Esophagus squamous epithelium (tissue), 5 donors: ENCODE results near the gene DDX28. TPM values are rescaled to one million over a fixed set of nuclear protein-coding genes. Genes with fewer than 3 reads are reported as not detected.
"Not testable (repeated sequence)": the region's sequence is repeated elsewhere in the genome, so short reads cannot be mapped to it uniquely, and the experiment has no call there.

ENCODE experiments used
- DNase-seq: peaks from one replicate; lab custom pipeline; 2025; lab: John Stamatoyannopoulos, UW
- H3K27ac ChIP-seq, 4 donors: fragments of 200-600 bp; sonication (generic); one replicate each; pipeline ENCODE4 v1.5.1; 2016 to 2019; ENCODE audit warnings: mild to moderate bottlenecking in 1 of 4
- H3K27me3 ChIP-seq, 4 donors: fragments of 200-600 bp; sonication (generic); 1 replicate in 3 of 4; 2 replicates in 1 of 4; pipeline versions ENCODE4 v1.5.1 to v1.6.0; 2017 to 2021; ENCODE audit warnings: antibody characterized with exemption in 1 of 4
- H3K36me3 ChIP-seq, 3 donors: fragments of 200-600 bp; sonication (generic); one replicate each; pipeline ENCODE4 v1.5.1; 2016 to 2019
- H3K4me1 ChIP-seq, 3 donors: fragments of 200-600 bp; sonication (generic); one replicate each; pipeline ENCODE4 v1.5.1; 2017 to 2019
- H3K4me3 ChIP-seq, 4 donors: fragments of 200-600 bp; sonication (generic); 1 replicate in 3 of 4; 2 replicates in 1 of 4; pipeline ENCODE4 v1.5.1; 2016 to 2019; ENCODE audit warnings: mild to moderate bottlenecking in 2 of 4, moderate library complexity in 1 of 4
- H3K9me3 ChIP-seq, 3 donors: fragments of 200-600 bp; sonication (generic); one replicate each; pipeline ENCODE4 v1.5.1; 2016 to 2019
- POLR2A ChIP-seq, 4 donors: fragments of 450-650 bp; IDR thresholded peaks; one replicate each; pipeline ENCODE4 v1.6.1; 2017; ENCODE audit warnings: antibody characterized with exemption in 4 of 4, mild to moderate bottlenecking in 4 of 4, moderate library complexity in 3 of 4
- WGBS, 2 donors: methylation state at CpG; one replicate each; pipeline ENCODE4 v1.1.5; 2018; 5-methylcytosine and 5-hydroxymethylcytosine counted together
- intact Hi-C: fragments of 100-400 bp; cut with DNase I; formaldehyde crosslinking; loops from one replicate; pipeline ENCODE4 v1.15.0; 2022
- total RNA-seq, 4 donors: library from RNA; depleted of rRNA; stranded (reverse); fragments of >200 nt; gene quantifications; one replicate each; pipeline ENCODE4 v1.1.0, GENCODE V29; 2016
- TF ChIP-seq, protein P1 (sequence below), 6 experiments: fragments of 450-650 bp in 4 of 6; fragments of 200-600 bp in 2 of 6; sonication (generic) in 2 of 6; IDR thresholded peaks; one replicate each; pipeline ENCODE4 v1.5.1; 2016 to 2019; ENCODE audit warnings: antibody characterized with exemption in 6 of 6, mild to moderate bottlenecking in 4 of 6, moderate library complexity in 4 of 6
- donor health status: DM: yes; HTN: yes; CAD: no.

DDX28 gene
- total RNA-seq, 4 donors from 2014 or later, result 9.7 to 12.8 (median 11.6) TPM

DNA sequence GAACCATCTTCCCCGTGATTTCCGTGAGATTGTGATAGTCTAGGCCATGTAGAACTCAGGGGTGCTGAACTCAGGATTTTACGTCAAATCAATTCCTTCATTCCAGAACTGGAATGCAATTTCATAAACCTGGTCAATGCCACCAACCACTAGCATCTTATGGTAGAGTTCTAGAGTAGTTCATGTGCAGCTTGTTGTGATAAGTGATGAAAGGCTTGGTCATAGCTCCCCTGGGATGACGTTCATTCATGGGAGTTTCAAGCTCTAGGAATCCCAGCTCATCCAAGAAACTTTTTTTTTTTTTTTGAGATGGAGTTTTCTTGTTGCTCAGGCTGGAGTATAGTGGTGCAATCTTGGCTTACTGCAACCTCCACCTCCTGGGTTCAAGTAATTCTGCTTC lies 20.0 kb downstream of the DDX28 start:
- no peaks in the 10 kb centered on the region for H3K9me3 ChIP-seq

DNA sequence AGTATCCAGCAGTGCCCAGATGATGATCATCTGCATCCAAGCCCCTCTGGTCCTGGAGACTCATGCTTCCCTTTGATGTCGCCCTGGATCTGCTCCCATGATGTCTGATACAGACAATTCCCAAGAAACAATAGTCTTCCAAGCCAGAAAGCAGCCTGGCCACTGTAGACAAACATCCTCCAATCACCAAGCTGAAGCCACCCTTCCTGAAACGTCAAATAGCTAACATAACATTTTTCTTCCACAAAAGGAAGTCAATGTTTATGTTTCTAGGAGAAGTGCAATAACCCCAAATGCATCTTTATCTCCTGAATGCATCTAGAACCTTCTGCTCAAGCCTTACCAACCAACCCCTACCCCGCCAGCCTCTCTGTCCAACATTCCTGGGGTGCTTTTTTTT lies 22.6 kb downstream of the DDX28 start:
- intact Hi-C loops, result no loop called here
- no peak for DNase-seq
- H3K9me3 ChIP-seq, result no peaks in the 10 kb centered on the region
- peaks cover 6 to 22% (median 10%) of the 10 kb centered on the region in 3 donors for H3K4me1 ChIP-seq
- WGBS, 2 donors, result 43 to 47% methylated on average over 2 of the region's 3 CpGs
- no peaks in the 10 kb centered on the region for H3K36me3 ChIP-seq
- peak in 1 of 4 donors; percentile 10 for TF ChIP-seq POLR2A (IDR thresholded peaks at IDR 0.05)
- TF ChIP-seq, protein P1, sequence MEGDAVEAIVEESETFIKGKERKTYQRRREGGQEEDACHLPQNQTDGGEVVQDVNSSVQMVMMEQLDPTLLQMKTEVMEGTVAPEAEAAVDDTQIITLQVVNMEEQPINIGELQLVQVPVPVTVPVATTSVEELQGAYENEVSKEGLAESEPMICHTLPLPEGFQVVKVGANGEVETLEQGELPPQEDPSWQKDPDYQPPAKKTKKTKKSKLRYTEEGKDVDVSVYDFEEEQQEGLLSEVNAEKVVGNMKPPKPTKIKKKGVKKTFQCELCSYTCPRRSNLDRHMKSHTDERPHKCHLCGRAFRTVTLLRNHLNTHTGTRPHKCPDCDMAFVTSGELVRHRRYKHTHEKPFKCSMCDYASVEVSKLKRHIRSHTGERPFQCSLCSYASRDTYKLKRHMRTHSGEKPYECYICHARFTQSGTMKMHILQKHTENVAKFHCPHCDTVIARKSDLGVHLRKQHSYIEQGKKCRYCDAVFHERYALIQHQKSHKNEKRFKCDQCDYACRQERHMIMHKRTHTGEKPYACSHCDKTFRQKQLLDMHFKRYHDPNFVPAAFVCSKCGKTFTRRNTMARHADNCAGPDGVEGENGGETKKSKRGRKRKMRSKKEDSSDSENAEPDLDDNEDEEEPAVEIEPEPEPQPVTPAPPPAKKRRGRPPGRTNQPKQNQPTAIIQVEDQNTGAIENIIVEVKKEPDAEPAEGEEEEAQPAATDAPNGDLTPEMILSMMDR (IDR thresholded peaks at IDR 0.05), result no peak
- no peaks in the 10 kb centered on the region for H3K27me3 ChIP-seq
- no peak overlapping the region for H3K4me3 ChIP-seq
- H3K27ac ChIP-seq, result peak overlapping the region in 2 of 4 donors; percentile 56 to 68

More for the DNA sequence above, 20.0 kb downstream of the DDX28 start:
- no peaks in the 10 kb centered on the region for H3K27me3 ChIP-seq
- no peaks in the 10 kb centered on the region for H3K36me3 ChIP-seq
- intact Hi-C loops, result no loop called here
- H3K4me1 ChIP-seq, result peaks cover 12 to 37% (median 22%) of the 10 kb centered on the region in 3 donors
- H3K27ac ChIP-seq, result no peak overlapping the region
- WGBS, 2 donors, result 86 to 91% methylated on average over 4 of the region's 4 CpGs
- H3K4me3 ChIP-seq, result no peak overlapping the region
- no peak for TF ChIP-seq POLR2A (IDR thresholded peaks at IDR 0.05)
- TF ChIP-seq, protein P1 (IDR thresholded peaks at IDR 0.05), result no peak
- no peak for DNase-seq

DNA sequence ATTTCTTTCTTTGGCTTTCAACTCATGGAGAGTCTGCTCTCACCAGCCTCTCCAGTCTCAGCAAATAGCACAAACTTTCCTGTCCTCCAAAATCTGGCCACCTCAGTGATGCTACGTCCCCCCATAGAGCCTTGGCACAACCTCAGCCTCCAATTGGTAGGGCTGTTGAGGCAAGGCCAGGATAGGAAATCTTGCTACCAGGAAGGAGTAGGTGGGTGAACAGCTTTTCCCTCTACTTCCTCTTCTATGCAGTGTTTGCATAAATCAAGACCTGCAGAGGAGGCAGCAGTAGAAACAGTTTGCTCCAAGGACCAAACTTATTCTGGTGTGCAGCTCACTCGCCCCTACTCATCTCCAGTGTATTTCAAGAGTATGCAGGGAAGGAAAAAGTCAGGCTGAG lies 23.0 kb downstream of the DDX28 start:
- no peak overlapping the region for H3K4me3 ChIP-seq
- peak overlapping the region in 3 of 4 donors; percentile 38 to 68 (median 56) for H3K27ac ChIP-seq

DNA sequence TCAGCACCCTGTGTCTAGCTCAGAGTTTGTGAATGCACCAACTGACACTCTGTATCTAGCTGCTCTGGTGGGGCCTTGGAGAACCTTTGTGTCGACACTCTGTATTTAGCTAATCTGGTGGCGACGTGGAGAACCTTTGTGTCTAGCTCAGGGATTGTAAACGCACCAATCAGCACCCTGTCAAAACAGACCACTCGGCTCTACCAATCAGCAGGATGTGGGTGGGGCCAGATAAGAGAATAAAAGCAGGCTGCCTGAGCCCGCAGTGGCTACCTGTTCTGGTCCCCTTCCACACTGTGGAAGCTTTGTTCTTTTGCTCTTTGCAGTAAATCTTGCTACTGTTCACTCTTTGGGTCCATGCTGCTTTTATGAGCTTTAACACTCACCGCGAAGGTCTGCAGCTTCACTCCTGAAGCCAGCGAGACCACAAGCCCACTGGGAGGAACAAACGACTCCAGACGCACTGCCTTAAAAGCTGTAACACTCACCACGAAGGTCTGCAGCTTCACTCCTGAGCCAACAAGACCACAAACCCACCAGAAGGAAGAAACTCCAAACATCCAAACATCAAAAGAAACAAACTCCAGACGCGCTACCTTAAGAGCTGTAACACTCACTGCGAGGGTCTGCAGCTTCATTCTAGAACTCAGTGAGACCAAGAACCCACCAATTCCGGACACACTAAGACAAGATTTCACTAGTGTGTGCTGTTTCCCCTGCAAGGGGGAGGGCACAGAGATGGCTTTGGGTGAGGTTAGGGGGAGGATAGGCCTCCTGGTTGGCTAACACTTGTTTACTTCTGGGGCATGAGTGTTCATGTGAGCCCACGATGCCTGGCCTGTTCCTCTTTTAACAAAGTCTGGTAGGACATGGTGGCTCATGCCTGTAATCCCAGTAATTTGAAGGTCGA lies 24.0 kb downstream of the DDX28 start, which contains the start of gene DPEP2:
TSS of gene DPEP2 (minus strand) at position 706 of the 910 bp plus-strand sequence. CDS start 6,272 bp downstream, outside the sequence.
- Histone ChIP-seq H3K4me1 (peaks cover 0 to 11% (median 0%) of the 10 kb centered on the region in 3 donors), H3K4me3 (peak within 1 kb of the TSS in 2 of 4 donors; percentile 18 to 39), H3K27ac (peak within 1 kb of the TSS in 3 of 4 donors; percentile 38 to 68 (median 56))
- intact Hi-C loops, DNase-seq, H3K36me3 ChIP-seq, H3K9me3 ChIP-seq, H3K27me3 ChIP-seq: not testable (repeated sequence)
- 69 to 78% methylated on average over 9 of the region's 18 CpGs for WGBS, 2 donors
- peak in 1 of 4 donors; percentile 33 for TF ChIP-seq POLR2A (IDR thresholded peaks at IDR 0.05)

More for the DNA sequence above, 23.0 kb downstream of the DDX28 start:
- no peak for DNase-seq
- TF ChIP-seq POLR2A (IDR thresholded peaks at IDR 0.05), result no peak
- TF ChIP-seq, protein P1 (IDR thresholded peaks at IDR 0.05), result no peak
- no peaks in the 10 kb centered on the region for H3K9me3 ChIP-seq
- no peaks in the 10 kb centered on the region for H3K36me3 ChIP-seq
- intact Hi-C loops, result no loop called here
- 51 to 63% methylated on average over 2 of the region's 2 CpGs for WGBS, 2 donors
- H3K4me1 ChIP-seq, result peaks cover under 1 to 17% (median 5%) of the 10 kb centered on the region in 3 donors
- no peaks in the 10 kb centered on the region for H3K27me3 ChIP-seq

DNA sequence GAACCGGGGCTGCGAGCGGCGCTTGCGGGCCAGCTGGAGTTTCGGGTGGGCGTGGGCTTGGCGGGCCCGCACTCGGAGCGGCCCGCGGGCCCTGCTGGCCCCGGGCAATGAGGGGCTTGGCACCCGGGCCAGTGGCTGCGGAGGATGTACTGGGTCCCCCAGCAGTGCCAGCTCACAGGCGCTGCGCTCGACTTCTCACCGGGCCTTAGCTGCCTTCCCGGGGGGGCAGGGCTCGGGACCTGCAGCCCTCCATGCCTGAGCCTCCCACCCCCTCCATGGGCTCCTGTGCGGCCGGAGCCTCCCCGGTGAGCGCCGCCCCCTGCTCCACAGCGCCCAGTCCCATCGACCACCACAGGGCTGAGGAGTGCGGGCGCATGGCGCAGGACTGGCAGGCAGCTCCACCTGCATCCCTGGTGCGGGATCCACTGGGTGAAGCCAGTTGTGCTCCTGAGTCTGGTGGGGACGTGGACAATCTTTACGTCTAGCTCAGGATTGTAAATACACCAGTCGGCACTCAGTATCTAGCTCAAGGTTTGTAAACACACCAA lies 24.7 kb downstream of the DDX28 start:
- H3K36me3 ChIP-seq, H3K4me3 ChIP-seq, DNase-seq, H3K27ac ChIP-seq, H3K27me3 ChIP-seq, H3K9me3 ChIP-seq, intact Hi-C loops: not testable (repeated sequence)
- whole genome bisulfite sequencing, 2 donors, result 87 to 100% methylated on average over 4 to 7 of the region's 36 CpGs
- H3K4me1 ChIP-seq, result peaks cover 6 to 19% (median 7%) of the 10 kb centered on the region in 3 donors

DNA sequence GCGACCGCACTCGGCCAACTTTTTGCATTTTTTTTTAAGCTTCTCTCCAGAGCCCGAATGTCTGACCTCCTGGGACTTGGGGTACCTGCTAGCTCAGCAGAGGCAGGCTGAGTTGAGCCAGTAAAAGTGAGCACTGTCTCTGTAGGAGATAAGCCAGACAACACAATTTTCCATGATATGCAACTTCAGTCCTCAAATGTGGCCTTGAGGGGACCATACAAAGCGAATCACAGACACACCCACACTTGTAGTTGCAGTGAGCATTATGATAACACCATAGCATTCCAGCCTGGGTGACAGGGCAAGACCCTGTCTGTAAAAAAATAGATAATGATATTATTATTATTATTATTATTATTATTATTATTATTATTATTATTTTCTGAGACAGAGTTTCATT lies 26.4 kb downstream of the DDX28 start:
- no peak overlapping the region for H3K4me3 ChIP-seq
- H3K4me1 ChIP-seq, result peaks cover 10 to 26% (median 14%) of the 10 kb centered on the region in 3 donors
- TF ChIP-seq, protein P1 (IDR thresholded peaks at IDR 0.05), result no peak
- no peak for TF ChIP-seq POLR2A (IDR thresholded peaks at IDR 0.05)
- H3K36me3 ChIP-seq, result no peaks in the 10 kb centered on the region
- H3K27ac ChIP-seq, result no peak overlapping the region
- WGBS, 2 donors, result 91 to 100% methylated on average over 2 to 4 of the region's 5 CpGs
- no peak for DNase-seq
- no peaks in the 10 kb centered on the region for H3K27me3 ChIP-seq
- intact Hi-C loops, result no loop called here
- H3K9me3 ChIP-seq, result no peaks in the 10 kb centered on the region
